CD4-positive, alpha-beta T cell (primary cell): Measurements from ENCODE around the gene CSF1R. TPM values are rescaled to one million over a fixed set of nuclear protein-coding genes. Genes with fewer than 3 reads are reported as not detected.

Source experiments
- ATAC-seq: fragments of 200-7000 bp; cut with Tn5 transposase; one replicate; pipeline ENCODE4 v1.10.0; 2022; ENCODE audit warnings: mild to moderate bottlenecking; ENCODE audit not compliant: poor library complexity
- CTCF ChIA-PET: fragments of 350-600 bp; sonication (Branson Sonifier 250); formaldehyde crosslinking; loops from one replicate; lab custom pipeline; 2021; ENCODE audit warnings: antibody characterized with exemption, inconsistent platforms; lab: Charles Lee
- POLR2A ChIA-PET: fragments of 350-600 bp; sonication (Branson Sonifier 250); formaldehyde crosslinking; loops from one replicate; lab custom pipeline; 2021; ENCODE audit warnings: antibody characterized with exemption, inconsistent platforms; lab: Charles Lee
- DNase-seq, 14 experiments: peaks; one replicate each; pipeline ENCODE4 v3.0.0-alpha.2; 2013 to 2020; ENCODE audit warnings: mixed read lengths in 2 of 14
- H3K27ac ChIP-seq, 2 donors: one replicate each; pipeline versions ENCODE4 v1.5.1 to v1.7.0; 2013; ENCODE audit warnings: low read length in 2 of 2, low read depth in 1 of 2, mild to moderate bottlenecking in 1 of 2
- H3K27me3 ChIP-seq, 2 experiments: 1 replicate in 1 of 2; 2 replicates in 1 of 2; pipeline versions ENCODE4 v1.6.1 to v1.7.0; 2013; ENCODE audit warnings: low read length in 2 of 2, control low read depth in 1 of 2, mild to moderate bottlenecking in 1 of 2, moderate library complexity in 1 of 2; ENCODE audit not compliant: insufficient read depth in 2 of 2, control insufficient read depth in 1 of 2
- H3K36me3 ChIP-seq: one replicate; pipeline ENCODE4 v1.6.1; 2013; ENCODE audit warnings: low read length, control low read depth; ENCODE audit not compliant: insufficient read depth
- H3K4me1 ChIP-seq: one replicate; pipeline ENCODE4 v1.6.1; 2013; ENCODE audit warnings: low read length, control low read depth; ENCODE audit not compliant: insufficient read depth
- H3K4me3 ChIP-seq: one replicate; pipeline ENCODE4 v1.5.1; 2013; ENCODE audit warnings: mild to moderate bottlenecking, low read length, moderate library complexity
- H3K9me3 ChIP-seq, 2 experiments: 1 replicate in 1 of 2; 2 replicates in 1 of 2; pipeline versions ENCODE4 v1.6.1 to v1.7.0; 2013; ENCODE audit warnings: low read length in 2 of 2, mild to moderate bottlenecking in 2 of 2, control low read depth in 1 of 2, moderate library complexity in 1 of 2; ENCODE audit not compliant: control insufficient read depth in 1 of 2, insufficient read depth in 1 of 2
- H3K27ac Mint-ChIP-seq: one replicate; pipeline ENCODE4 v1.8.0; 2020; ENCODE audit warnings: mixed read lengths
- H3K27me3 Mint-ChIP-seq: one replicate; pipeline ENCODE4 v1.8.0; 2021; ENCODE audit warnings: mixed read lengths
- H3K36me3 Mint-ChIP-seq: one replicate; pipeline ENCODE4 v1.8.0; 2021; ENCODE audit warnings: low read depth, mixed read lengths
- H3K4me1 Mint-ChIP-seq: one replicate; pipeline ENCODE4 v1.8.0; 2021; ENCODE audit warnings: low read depth, mixed read lengths
- H3K4me3 Mint-ChIP-seq: one replicate; pipeline ENCODE4 v1.8.0; 2020; ENCODE audit warnings: mild to moderate bottlenecking, mixed read lengths
- H3K9me3 Mint-ChIP-seq: one replicate; pipeline ENCODE4 v1.8.0; 2020; ENCODE audit warnings: mixed read lengths
- intact Hi-C, 2 experiments: fragments of 100-400 bp; cut with DNase I in 1 of 2; cut with micrococcal nuclease in 1 of 2; formaldehyde crosslinking; loops; one replicate each; pipeline versions ENCODE4 v1.15.1 to v1.9.0; 2023 to 2025; cut with DNase I, micrococcal nuclease
- total RNA-seq, 174 experiments: library from RNA in 2 of 174; stranded (reverse) in 2 of 174; gene quantifications; one replicate each; pipeline ENCODE4 v1.2.3 and lab custom pipeline; 2021 to 2026
- TF ChIP-seq, protein P1 (sequence below): fragments of 200-600 bp; IDR thresholded peaks from one replicate; pipeline ENCODE4 v1.8.0; 2022; ENCODE audit warnings: antibody characterized with exemption, mild to moderate bottlenecking

The CSF1R gene
- total RNA-seq, 2 experiments from 2014 or later, result 0.45 to 0.52 TPM

DNA sequence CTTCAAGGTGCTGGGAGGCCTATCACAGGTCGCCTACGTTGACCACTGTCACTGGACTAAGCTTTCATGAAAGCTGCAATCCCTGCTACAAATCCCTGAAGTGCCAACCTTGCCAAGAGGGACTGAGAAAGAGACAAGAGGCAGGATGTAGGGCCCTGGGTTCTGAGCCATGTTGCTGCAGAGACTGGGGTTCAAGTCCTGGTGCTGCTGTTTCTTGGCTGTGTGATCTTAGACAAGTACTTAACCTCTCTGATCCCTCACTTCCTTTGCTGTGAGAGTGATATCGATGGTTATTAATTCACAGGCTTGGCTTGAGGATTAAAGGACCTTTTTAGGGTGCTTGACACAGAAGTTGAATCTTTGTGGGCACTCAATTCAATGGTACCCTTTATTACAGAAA is 15.5 kb downstream of the CSF1R start:
- no peaks in the 10 kb centered on the region for H3K36me3 Mint-ChIP-seq
- H3K27me3 ChIP-seq, result no peaks in the 10 kb centered on the region
- H3K27ac ChIP-seq, result no peak overlapping the region
- no peaks in the 10 kb centered on the region for H3K27me3 Mint-ChIP-seq
- H3K4me3 Mint-ChIP-seq, result no peak overlapping the region
- no peak overlapping the region for H3K4me3 ChIP-seq
- H3K9me3 ChIP-seq, result no peaks in the 10 kb centered on the region
- intact Hi-C loops, result no loop called here
- no peak overlapping the region for H3K27ac Mint-ChIP-seq
- CTCF ChIA-PET, result no interaction called here
- H3K4me1 ChIP-seq, result peaks cover 6% of the 10 kb centered on the region
- TF ChIP-seq, protein P1, sequence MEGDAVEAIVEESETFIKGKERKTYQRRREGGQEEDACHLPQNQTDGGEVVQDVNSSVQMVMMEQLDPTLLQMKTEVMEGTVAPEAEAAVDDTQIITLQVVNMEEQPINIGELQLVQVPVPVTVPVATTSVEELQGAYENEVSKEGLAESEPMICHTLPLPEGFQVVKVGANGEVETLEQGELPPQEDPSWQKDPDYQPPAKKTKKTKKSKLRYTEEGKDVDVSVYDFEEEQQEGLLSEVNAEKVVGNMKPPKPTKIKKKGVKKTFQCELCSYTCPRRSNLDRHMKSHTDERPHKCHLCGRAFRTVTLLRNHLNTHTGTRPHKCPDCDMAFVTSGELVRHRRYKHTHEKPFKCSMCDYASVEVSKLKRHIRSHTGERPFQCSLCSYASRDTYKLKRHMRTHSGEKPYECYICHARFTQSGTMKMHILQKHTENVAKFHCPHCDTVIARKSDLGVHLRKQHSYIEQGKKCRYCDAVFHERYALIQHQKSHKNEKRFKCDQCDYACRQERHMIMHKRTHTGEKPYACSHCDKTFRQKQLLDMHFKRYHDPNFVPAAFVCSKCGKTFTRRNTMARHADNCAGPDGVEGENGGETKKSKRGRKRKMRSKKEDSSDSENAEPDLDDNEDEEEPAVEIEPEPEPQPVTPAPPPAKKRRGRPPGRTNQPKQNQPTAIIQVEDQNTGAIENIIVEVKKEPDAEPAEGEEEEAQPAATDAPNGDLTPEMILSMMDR, result no peak
- no peaks in the 10 kb centered on the region for H3K36me3 ChIP-seq
- ATAC-seq, result no peak
- no peaks in the 10 kb centered on the region for H3K9me3 Mint-ChIP-seq
- no peaks in the 10 kb centered on the region for H3K4me1 Mint-ChIP-seq
- POLR2A ChIA-PET, result interaction anchor here (0.6 kb wide), 1 partner anchor 41 kb away, joined by 3 read pairs; no protein-coding TSS in a partner anchor
- peak in 1 of 14 experiments; percentile 0 for DNase-seq

DNA sequence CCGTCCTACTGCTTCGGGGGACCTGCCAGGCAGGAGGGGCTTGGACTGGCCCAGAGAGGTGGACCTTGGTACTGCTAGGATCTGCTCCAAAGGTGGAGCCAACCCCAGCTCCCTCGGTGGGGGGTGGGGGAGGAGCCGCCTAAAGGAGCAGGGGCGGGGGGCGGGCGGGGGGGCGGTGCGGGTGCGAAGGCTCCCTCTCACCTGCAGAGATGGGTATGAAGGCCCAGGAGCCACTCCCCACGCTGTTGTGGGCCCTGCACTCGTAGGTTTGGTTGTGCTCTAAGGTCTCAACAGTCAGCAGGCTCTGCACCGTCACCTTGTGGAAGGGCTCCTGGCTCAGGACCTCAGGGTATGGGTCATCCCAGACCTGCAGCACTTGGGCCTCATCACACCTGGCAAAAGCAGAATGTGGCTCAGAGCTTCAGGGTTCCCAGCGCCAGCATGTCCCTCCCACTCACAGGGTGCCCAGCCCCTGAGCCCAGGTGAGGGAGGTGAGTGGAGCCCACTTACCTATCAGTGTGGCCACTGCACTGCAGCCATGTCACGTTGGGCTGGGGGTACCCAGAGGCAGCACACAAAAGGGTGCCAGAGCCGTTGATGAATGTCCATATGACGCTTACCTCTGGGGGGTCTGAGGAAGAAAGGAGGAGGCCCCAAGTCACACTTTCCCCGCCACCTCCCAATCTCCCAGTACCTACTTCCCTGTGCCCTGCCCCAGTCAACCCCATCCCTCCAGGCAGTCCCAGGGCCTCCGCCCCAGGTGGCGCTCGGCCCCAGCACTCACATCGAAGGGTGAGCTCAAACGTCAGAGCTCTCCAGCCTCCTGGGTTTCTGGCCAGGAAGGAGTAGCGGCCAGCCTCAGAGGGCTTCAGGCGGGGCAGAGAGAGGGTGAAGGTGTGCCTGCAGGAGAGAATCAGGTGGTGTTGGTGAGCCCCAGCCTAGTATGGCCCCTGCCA is 16.4 kb downstream of the CSF1R start:
- Histone ChIP-seq H3K36me3 (no peaks in the 10 kb centered on the region), H3K9me3 (no peaks in the 10 kb centered on the region), H3K27ac (no peak overlapping the region), H3K4me1 (peaks cover 6% of the 10 kb centered on the region), H3K27me3 (peaks cover 0 to 2% of the 10 kb centered on the region in 2 experiments), H3K4me3 (no peak overlapping the region)
- Mint-ChIP-seq H3K27me3 (no peaks in the 10 kb centered on the region), H3K4me3 (no peak overlapping the region), H3K36me3 (no peaks in the 10 kb centered on the region), H3K4me1 (no peaks in the 10 kb centered on the region), H3K27ac (no peak overlapping the region), H3K9me3 (no peaks in the 10 kb centered on the region)
- no peak for ATAC-seq
- TF ChIP-seq, protein P1, result no peak
- ChIA-PET CTCF (no interaction called here), POLR2A (interaction anchor here (0.6 kb wide), 1 partner anchor 41 kb away, joined by 3 read pairs; no protein-coding TSS in a partner anchor)
- peak in 1 of 14 experiments; percentile 24 for DNase-seq
- intact Hi-C loops, result no loop called here

DNA sequence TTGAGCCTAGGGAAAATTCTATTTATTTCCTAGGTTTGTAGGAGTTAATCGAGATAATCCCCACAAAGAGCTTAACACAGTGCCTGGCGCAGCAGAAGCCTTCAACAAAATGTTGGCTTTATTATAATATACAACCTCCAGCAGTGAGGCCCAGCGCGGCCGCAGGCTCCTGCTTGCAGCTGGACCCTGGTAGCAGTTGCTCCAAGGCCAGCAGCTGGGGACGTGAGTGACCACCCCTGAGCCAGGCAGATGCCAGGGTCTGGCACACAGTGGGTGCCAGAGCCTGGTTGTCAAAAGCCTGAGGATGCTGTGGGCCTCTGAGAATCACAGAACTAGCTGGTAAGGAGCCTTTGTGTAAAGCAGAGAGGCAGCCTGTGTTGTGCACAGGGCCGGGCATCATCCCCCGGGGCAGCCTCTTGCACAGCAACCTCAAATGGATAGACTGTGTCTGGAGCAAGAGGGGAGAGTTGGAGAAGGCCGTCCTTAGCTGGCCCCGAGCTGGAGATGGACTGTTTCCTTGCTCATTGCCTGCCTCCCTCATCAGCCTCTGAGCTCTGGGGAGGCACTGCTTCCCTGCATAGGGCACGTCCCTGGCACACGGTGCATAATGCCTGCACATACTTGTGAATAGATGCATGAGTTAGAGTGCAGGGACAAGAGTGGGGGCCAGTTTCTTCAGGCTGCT is 17.3 kb downstream of the CSF1R start:
- no peaks in the 10 kb centered on the region for H3K9me3 ChIP-seq
- intact Hi-C loops, result no loop called here
- H3K27me3 ChIP-seq, result peaks cover 0 to 2% of the 10 kb centered on the region in 2 experiments
- no peak overlapping the region for H3K27ac ChIP-seq
- no peaks in the 10 kb centered on the region for H3K9me3 Mint-ChIP-seq
- ChIA-PET POLR2A (no interaction called here), CTCF (no interaction called here)
- no peaks in the 10 kb centered on the region for H3K36me3 Mint-ChIP-seq
- H3K4me1 Mint-ChIP-seq, result no peaks in the 10 kb centered on the region
- no peak overlapping the region for H3K4me3 ChIP-seq
- H3K36me3 ChIP-seq, result no peaks in the 10 kb centered on the region
- DNase-seq (peak in 1 of 14 experiments; percentile 23), ATAC-seq (no peak)
- H3K4me3 Mint-ChIP-seq, result no peak overlapping the region
- no peak overlapping the region for H3K27ac Mint-ChIP-seq
- H3K27me3 Mint-ChIP-seq, result no peaks in the 10 kb centered on the region
- TF ChIP-seq, protein P1, result no peak
- peaks cover 6% of the 10 kb centered on the region for H3K4me1 ChIP-seq
